NCI-H1694 treated with DMSO at 0.1 percent for 48 hours (cell line): ENCODE results near the gene EVPL.

Source experiments
- DNase-seq: peaks from one replicate; lab custom pipeline; 2025; lab: John Stamatoyannopoulos, UW

The EVPL gene

DNA sequence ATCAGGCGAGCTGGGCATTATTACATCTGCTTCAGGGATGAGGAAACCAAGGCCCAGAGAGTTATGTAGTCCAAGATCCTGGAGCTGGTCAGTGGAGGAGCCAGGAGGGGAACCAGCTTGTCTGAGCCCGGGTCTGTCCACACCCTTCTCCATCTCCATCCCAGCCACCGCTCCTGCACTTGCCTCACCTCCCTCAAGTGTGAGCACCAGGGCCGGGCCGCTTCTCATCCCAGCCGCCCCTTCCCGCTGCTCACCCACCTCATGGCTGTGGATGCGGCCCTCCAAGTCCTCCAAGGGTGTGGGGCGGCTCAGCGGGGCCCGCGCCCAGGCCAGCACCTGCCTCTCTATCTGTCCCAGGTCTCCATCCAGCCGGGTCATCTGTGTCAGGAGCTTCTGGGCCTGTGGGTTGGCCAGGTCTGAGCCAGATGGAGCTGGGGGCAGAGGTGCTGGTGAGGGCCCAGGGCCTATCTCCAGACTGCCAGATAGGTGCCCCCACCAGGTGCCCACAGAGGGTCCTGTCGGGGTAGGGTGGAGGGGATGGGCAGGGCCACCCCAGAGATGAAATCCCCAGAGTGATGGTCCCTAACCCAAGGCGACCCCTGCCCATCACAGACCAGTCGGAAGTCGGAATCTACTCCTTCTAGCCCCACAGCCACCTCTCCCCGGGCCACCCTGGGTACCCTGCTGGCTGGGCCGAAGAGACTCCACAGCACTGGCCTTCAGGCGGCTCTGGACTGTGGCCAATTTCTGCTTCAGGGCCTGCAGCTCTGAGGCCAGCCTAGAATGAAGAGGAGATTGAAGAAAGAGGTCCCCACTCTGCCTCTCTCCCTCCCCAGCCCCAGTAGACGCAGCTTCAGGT lies 9.4 kb downstream of the EVPL start:
- DNase-seq = no peak

DNA sequence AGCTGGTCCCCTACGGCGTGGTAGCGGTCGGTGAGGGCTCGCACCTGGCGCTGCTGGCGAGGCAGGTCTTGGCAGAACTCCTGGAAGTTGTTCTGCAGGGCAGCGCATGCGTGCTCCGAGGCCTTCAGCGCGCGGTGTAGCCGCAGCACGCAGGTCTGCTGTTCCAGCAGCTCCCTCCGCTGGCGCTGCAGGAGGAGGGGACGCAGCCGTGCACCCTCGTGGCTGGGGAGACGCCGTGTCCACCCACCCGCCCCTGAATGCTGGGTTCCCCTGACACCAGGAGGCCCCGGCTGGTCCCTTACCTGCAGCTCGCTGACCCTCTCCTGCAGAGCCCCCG lies 12.2 kb downstream of the EVPL start:
- no peak for DNase-seq

- peak; percentile 42 for DNase-seq
These were observed 12.8 kb downstream of the EVPL start for GRCh38 chr17:76014100-76014924.

DNA sequence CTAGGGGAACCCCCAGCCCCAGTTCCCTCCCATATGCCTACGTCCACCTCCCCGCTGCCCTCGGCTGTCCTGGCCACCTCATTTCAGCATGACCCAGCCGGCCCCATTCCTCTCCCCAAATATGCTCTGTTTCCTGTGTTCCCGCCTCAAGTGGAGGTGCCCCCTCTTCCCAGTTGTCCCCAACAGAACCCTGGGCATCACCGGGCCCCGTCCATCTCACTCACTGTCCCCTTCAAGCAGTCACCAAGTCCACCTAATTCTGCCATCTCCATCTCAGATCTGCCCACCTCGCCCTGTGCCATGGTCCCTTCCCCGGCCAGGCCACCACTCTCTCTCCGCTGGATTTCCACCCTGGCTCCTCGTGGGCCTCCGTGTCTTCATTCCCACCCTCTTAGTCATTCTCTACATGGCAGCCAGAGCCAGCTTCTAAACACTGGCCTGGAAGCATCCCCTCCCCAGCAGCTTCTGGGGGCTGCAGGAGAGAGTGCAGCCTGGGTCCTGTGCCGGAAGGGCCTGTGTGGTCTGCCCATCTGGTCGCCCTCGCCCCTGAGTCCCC lies 13.7 kb downstream of the EVPL start:
- DNase-seq = no peak

- no peak for DNase-seq
These were observed 15.2 kb downstream of the EVPL start for GRCh38 chr17:76011951-76012350.

- no peak for DNase-seq
These were observed 17.0 kb downstream of the EVPL start for GRCh38 chr17:76009969-76010661.

DNA sequence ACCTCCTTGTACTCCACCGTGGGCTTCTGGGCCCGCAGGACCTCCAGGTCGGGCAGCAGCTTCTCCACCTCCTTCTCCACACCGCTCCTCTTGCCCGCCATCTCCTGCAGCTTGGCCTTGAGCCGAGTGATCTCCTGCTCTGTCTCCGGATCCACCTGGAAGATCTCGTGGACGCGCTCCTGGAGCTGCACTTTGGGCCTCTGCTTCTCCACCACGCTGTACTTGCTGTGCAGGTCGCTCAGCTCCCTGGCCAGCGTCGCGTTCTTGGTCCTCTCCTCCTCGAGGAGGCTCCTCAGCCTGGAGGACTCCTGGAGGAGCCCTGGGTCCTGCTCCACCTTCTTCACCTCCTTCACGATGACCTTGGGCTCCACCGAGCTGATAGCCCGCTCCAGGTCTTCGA lies 17.7 kb downstream of the EVPL start:
- DNase-seq = no peak

DNA sequence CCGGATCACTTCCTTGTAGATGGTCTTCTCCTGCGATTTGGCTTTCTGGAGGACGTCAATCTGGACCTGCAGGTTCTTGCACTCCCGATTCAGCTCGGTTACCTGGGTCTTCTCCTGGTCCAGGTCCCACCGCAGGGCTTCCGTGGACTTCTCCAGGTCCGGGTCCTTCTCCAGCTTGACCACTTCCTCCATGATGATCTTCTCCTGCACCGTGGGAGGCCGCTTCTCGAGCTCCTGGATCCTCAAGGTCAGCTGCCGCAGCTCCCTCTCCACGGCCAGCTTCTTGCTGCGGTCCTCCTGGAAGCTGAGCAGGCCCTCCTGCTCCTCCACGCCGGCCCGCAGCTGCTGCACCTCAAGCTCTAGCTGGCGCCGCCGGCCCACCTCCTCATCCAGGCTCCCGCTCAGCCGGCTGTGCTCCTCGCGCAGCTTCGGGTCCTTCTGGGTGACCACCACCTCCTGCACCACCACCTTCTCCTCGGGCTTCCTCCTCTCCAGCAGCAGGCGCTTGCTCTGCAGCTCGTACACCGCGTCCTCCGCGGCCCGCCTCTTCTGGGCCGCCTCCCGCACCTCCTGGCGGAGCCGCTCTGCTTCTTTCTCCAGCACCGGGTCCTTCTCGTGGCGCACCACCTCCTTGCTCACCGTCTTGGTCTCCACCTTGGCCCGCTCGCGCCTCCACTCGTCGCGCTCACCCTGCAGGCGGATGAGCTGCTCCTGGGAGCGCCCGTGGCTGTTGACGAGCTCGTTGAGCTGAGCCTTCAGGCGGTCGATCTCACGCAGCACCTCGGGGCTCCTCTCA lies 18.3 kb downstream of the EVPL start:
- no peak for DNase-seq

DNA sequence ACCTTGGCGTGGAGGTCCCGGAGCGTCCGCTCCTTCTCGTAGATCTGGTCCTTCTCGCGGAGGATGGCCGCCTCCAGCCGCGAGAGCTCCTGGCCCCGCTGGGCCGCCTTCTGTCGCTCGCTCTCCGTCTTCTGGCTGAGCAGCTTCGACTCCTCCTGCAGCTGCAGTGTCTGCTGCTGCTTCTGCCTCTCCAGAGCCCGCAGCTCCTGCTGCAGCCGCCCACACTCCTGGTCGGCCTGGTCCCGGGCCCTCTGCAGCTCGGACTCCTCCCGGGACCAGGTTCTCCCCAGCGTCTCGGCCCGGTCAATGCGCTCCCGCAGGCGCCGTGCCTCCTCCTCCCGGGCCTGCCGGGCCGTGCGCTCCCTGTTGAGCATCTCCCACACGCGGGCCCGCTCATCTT lies 18.9 kb downstream of the EVPL start:
- no peak for DNase-seq

GRCh38 chr17:76007850-76008165 lies 19.3 kb downstream of the EVPL start:
- DNase-seq = no peak

DNA sequence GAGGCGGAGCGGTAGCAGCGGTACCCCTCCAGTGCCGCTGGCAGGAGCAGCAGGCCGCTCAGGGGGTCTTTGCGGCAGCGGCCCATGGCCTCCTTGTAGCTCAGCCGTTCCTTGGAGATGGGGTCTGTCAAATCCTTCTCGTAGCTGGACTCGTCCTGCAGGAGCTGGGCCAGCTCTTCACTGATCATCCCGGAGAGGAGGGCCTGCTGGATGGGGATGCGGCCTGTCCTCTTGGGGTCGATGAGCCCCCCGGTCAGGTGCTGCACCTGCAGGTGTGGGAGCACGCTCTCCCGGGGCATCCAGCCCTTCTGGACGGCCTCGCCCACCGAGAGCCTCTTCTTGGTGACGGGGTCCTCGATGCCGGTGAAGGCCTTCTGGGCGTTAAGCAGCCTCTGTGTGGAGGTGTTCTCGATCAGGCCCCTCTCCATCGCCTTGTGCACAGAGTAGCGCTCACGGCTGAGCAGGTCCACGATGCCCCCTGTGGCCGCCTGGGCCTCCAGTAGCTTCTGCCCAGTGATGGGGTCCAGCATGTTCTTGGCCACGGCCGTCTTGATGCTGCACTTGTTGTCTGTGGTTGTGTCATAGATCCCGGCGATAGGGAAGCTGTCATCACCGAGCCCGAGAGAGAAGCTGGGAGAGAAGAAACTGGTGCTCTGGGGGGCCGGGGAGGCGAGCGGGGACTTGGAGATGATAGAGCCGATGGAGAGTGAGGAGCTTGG lies 19.8 kb downstream of the EVPL start:
- no peak for DNase-seq

- peak; percentile 95 for DNase-seq
These were observed 21.6 kb downstream of the EVPL start for GRCh38 chr17:76005263-76006149.

- DNase-seq = no peak
These were observed 22.3 kb downstream of the EVPL start for GRCh38 chr17:76004750-76005262.

- no peak for DNase-seq
These were observed 23.2 kb downstream of the EVPL start for GRCh38 chr17:76003915-76004314.

GRCh38 chr17:76002100-76002499 lies 25.0 kb downstream of the EVPL start:
- DNase-seq = no peak

- no peak for DNase-seq
These were observed 26.2 kb downstream of the EVPL start, which contains the start of gene CDK3 for GRCh38 chr17:76000755-76001521. Gene CDK3, plus strand, starts transcription at chr17:76000855. Its CDS starts 571 bp downstream, at chr17:76001426.

- DNase-seq = peak; percentile 38
These were observed 26.9 kb downstream of the EVPL start for GRCh38 chr17:76000016-76000754.

- no peak for DNase-seq
These were observed 28.7 kb downstream of the EVPL start for GRCh38 chr17:75998327-75998795.
